Cardiac muscle cell (in vitro differentiated cells and primary cell): ENCODE results near the gene MYADM. TPM values are rescaled to one million over a fixed set of nuclear protein-coding genes. Genes with fewer than 3 reads are reported as not detected.
A peak's percentile ranks its signal among the peaks of the same experiment; 100 is the strongest.

ENCODE experiments used
- DNase-seq, 2 donors: peaks; one replicate each; pipeline versions ENCODE4 v3.0.0 to v3.0.0-alpha.2; 2010 to 2017; ENCODE audit warnings: low read depth in 1 of 2, low spot score in 1 of 2
- H3K27ac ChIP-seq: fragments of 200-600 bp; sonication (generic); 2 replicates; pipeline ENCODE4 v1.5.1; 2016
- H3K27me3 ChIP-seq: fragments of 200-600 bp; sonication (generic); 2 replicates; pipeline ENCODE4 v1.6.0; 2016; ENCODE audit warnings: control low read depth
- H3K36me3 ChIP-seq: fragments of 200-600 bp; sonication (generic); 2 replicates; pipeline ENCODE4 v1.5.1; 2016; ENCODE audit warnings: control low read depth
- H3K4me1 ChIP-seq: fragments of 200-600 bp; sonication (generic); 2 replicates; pipeline ENCODE4 v1.8.1; 2017; ENCODE audit warnings: low read depth, mild to moderate bottlenecking, mixed run types
- H3K4me3 ChIP-seq: fragments of 200-600 bp; sonication (generic); 2 replicates; pipeline ENCODE4 v1.5.1; 2016; ENCODE audit warnings: mild to moderate bottlenecking
- H3K9me3 ChIP-seq: fragments of 200-600 bp; sonication (generic); 2 replicates; pipeline ENCODE4 v1.5.1; 2017; ENCODE audit warnings: low read depth, mild to moderate bottlenecking, control low read depth
- CTCF ChIP-seq: IDR thresholded peaks from 2 replicates; pipeline ENCODE4 v1.5.1; 2012; ENCODE audit warnings: low read depth, mild to moderate bottlenecking, low read length
- polyA plus RNA-seq: library from polyadenylated mRNA; unstranded; fragments of >200 nt; fragmentation: Nextera tagmentation; extraction: Ambion mirVana; gene quantifications from 2 replicates; pipeline ENCODE4 v1.2.1, GENCODE V29; 2016
- total RNA-seq: library from RNA; depleted of rRNA; stranded (reverse); fragments of >200 nt; gene quantifications from 2 replicates; pipeline ENCODE4 v1.2.3, GENCODE V29; 2016

The MYADM gene
- total and polyA plus RNA-seq, 2 experiments from 2014 or later, result 150 to 166 TPM

- H3K27me3 ChIP-seq, result peaks cover 44% of the 10 kb centered on the region
- H3K9me3 ChIP-seq, result no peaks in the 10 kb centered on the region
- no peak for TF ChIP-seq CTCF
- no peaks in the 10 kb centered on the region for H3K36me3 ChIP-seq
- H3K4me1 ChIP-seq, result no peaks in the 10 kb centered on the region
- peak; percentile 56 to 91 for DNase-seq
- H3K27ac ChIP-seq, result no peak overlapping the region
- H3K4me3 ChIP-seq, result no peak overlapping the region
Measured at GRCh38 chr19:53903055-53903680, 35.5 kb downstream of the MYADM start.

- DNase-seq, result no peak
- no peak for TF ChIP-seq CTCF
- Histone ChIP-seq H3K27me3 (peaks cover 58% of the 10 kb centered on the region), H3K36me3 (no peaks in the 10 kb centered on the region), H3K9me3 (no peaks in the 10 kb centered on the region), H3K4me1 (no peaks in the 10 kb centered on the region), H3K4me3 (no peak overlapping the region), H3K27ac (no peak overlapping the region)
Measured at GRCh38 chr19:53904909-53905308, 37.2 kb downstream of the MYADM start.

GRCh38 chr19:53905787-53906186 lies 38.1 kb downstream of the MYADM start:
- peaks cover 66% of the 10 kb centered on the region for H3K27me3 ChIP-seq
- TF ChIP-seq CTCF, result no peak
- H3K9me3 ChIP-seq, result no peaks in the 10 kb centered on the region

GRCh38 chr19:53906211-53907192 lies 38.8 kb downstream of the MYADM start:
- no peak overlapping the region for H3K27ac ChIP-seq
- H3K4me3 ChIP-seq, result no peak overlapping the region
- TF ChIP-seq CTCF, result peak; percentile 86
- no peaks in the 10 kb centered on the region for H3K9me3 ChIP-seq
- H3K4me1 ChIP-seq, result no peaks in the 10 kb centered on the region
- no peaks in the 10 kb centered on the region for H3K36me3 ChIP-seq
- peak; percentile 37 to 41 for DNase-seq
- peaks cover 74% of the 10 kb centered on the region for H3K27me3 ChIP-seq

More at GRCh38 chr19:53905787-53906186, 38.1 kb downstream of the MYADM start:
- no peak for DNase-seq
- Histone ChIP-seq H3K4me1 (no peaks in the 10 kb centered on the region), H3K27ac (no peak overlapping the region), H3K36me3 (no peaks in the 10 kb centered on the region), H3K4me3 (no peak overlapping the region)

- H3K4me3 ChIP-seq, result no peak overlapping the region
- DNase-seq, result no peak
- peaks cover 78% of the 10 kb centered on the region for H3K27me3 ChIP-seq
- TF ChIP-seq CTCF, result no peak
- no peaks in the 10 kb centered on the region for H3K4me1 ChIP-seq
- H3K9me3 ChIP-seq, result no peaks in the 10 kb centered on the region
- no peaks in the 10 kb centered on the region for H3K36me3 ChIP-seq
- no peak overlapping the region for H3K27ac ChIP-seq
Measured at GRCh38 chr19:53907193-53907581, 39.5 kb downstream of the MYADM start.
